ENCODE measurements around the gene TMED1. TPM values are rescaled to one million over a fixed set of nuclear protein-coding genes. Genes with fewer than 3 reads are reported as not detected.

Gene TMED1
- total and polyA plus RNA-seq, 2 of the 4 experiments (the other 2 are of a cell fraction): 37.6 to 41.4 TPM

DNA sequence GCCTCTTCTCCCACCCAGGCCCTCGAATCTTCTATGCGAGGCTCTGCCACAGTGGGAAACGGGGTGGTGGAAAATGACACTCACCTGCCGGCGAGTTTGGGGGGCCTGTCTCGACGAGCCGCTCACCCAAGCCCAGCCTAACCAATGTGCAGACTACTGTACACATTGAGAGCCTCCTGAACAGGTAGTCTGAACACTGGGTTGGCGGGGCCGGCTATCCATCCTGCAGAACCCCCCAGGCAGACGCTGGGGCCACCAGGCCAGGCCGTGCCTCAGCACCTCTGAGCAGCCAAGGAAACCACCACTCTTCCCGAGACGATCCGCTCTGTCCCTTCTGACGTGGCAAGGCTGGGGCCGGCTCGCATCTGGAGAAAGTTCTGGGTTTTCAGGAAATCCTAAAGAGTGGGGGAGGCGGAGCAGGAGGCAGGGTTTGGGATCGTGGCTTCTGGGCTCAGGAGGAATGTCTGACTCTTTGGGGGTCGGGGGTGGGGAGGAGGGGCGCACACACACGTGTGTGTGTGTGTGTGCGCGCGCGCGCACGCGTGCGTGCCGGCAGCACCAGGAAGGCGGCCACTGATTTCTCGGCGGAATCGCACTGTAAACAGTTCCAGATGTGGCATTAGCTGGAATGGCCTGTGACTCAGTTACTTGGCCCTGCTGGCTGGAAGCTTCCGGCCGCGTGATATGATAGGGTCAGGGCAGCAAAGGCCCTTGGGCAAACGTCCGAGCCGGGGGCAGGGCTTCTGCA, 18.5 kb downstream of the TMED1 start (continued):
- TF ChIP-seq RCOR1 (IDR thresholded peaks at IDR 0.05; ENCODE audit: insufficient replicate concordance, low read length) (peak; percentile 30), NFE2L2 (IDR thresholded peaks at IDR 0.05; ENCODE audit: low read depth, low read length) (peak; percentile 22; the same call in 1 of the 2 replicates)

DNA sequence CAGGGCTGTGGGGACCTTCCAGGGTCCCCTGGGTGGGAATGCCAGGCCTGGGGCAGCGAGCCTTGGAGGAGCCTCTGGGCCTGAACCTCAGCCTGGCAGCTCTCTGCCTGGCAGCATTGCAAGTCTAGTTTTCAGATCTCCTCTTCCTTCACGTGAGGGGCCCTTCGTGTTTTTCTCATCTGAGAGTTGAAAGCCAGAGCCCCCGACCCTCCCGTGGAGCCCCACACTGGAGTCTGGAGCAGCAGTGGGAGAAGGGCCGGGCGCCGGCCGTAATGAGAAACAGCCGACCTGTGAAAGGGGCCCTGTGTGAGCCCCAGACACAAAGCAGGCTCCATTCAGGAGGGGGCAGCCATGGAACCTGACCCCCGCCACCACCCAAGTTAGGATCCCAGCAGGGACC, 19.3 kb downstream of the TMED1 start:
- H3K4me3 ChIP-seq (ENCODE audit: insufficient read depth, low read depth, low read length): peak overlapping the region; percentile 63
- ATAC-seq (ENCODE audit: low read depth): no peak
- peak overlapping the region; percentile 98 for H3K27ac ChIP-seq (ENCODE audit: insufficient read depth, low read length)
- H3K4me1 ChIP-seq (ENCODE audit: control insufficient read depth, insufficient read depth, low read length): peaks cover 33% of the 10 kb centered on the region
- H2BK120ac ChIP-seq (ENCODE audit: low read depth, low read length): peak overlapping the region; percentile 82
- peak overlapping the region; percentile 98 for H3K14ac ChIP-seq (replicated peaks; ENCODE audit: low read depth, low read length)
- H3K36me3 ChIP-seq (ENCODE audit: control insufficient read depth, insufficient read depth, low read length): peaks cover 52% of the 10 kb centered on the region
- in situ Hi-C loops (cut with MboI; ENCODE audit: low sequenced_read_pairs) (no loop called here), intact Hi-C loops (cut with micrococcal nuclease) (loop anchor here (1.0 kb wide), 1 partner anchor 99 kb away; no protein-coding TSS in a partner anchor), dilution Hi-C loops (cut with HindIII; ENCODE audit: low sequenced_read_pairs, unreplicated experiment) (no loop called here)
- H3K4me2 ChIP-seq (ENCODE audit: low read depth, low read length): peak overlapping the region; percentile 96
- H4K8ac ChIP-seq (ENCODE audit: low read depth in 2 of 2, low read length in 2 of 2): peak overlapping the region; percentile 91 to 97
- H4K91ac ChIP-seq (ENCODE audit: insufficient read depth, low read depth, low read length): peak overlapping the region; percentile 98
- no TSS peak for BruUV-seq (replicated peaks)
- ChIA-PET CTCF (no interaction called here), POLR2A (ENCODE audit: unreplicated experiment) (no interaction called here)
- no peaks in the 10 kb centered on the region for H3K27me3 ChIP-seq (ENCODE audit: control insufficient read depth, insufficient read depth, low read length)
- H4K20me1 ChIP-seq (ENCODE audit: insufficient read depth, low read length): peaks cover 3% of the 10 kb centered on the region
- DNase-seq: no peak
- peak overlapping the region; percentile 99 for H2AK5ac ChIP-seq (ENCODE audit: low read depth, low read length)
- H3K56ac ChIP-seq (ENCODE audit: extremely low read depth, insufficient read depth, low read length): peak overlapping the region; percentile 97
- H3K9ac ChIP-seq (ENCODE audit: low read depth, low read length): peak overlapping the region; percentile 94
- peak overlapping the region; percentile 100 for H2AK9ac ChIP-seq (replicated peaks; ENCODE audit: low read depth, low read length, poor library complexity)
- peak overlapping the region; percentile 99 for H3K4ac ChIP-seq (ENCODE audit: low read depth, low read length)
- H3K9me1 ChIP-seq (ENCODE audit: insufficient read depth, low read length): peaks cover 24% of the 10 kb centered on the region
- peak overlapping the region; percentile 54 for H3K18ac ChIP-seq (ENCODE audit: low read depth, low read length)
- peak overlapping the region; percentile 69 for H4K5ac ChIP-seq (ENCODE audit: low read depth, low read length)
- TF ChIP-seq, protein P1, sequence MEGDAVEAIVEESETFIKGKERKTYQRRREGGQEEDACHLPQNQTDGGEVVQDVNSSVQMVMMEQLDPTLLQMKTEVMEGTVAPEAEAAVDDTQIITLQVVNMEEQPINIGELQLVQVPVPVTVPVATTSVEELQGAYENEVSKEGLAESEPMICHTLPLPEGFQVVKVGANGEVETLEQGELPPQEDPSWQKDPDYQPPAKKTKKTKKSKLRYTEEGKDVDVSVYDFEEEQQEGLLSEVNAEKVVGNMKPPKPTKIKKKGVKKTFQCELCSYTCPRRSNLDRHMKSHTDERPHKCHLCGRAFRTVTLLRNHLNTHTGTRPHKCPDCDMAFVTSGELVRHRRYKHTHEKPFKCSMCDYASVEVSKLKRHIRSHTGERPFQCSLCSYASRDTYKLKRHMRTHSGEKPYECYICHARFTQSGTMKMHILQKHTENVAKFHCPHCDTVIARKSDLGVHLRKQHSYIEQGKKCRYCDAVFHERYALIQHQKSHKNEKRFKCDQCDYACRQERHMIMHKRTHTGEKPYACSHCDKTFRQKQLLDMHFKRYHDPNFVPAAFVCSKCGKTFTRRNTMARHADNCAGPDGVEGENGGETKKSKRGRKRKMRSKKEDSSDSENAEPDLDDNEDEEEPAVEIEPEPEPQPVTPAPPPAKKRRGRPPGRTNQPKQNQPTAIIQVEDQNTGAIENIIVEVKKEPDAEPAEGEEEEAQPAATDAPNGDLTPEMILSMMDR (conservative IDR thresholded peaks at IDR 0.05; ENCODE audit: low read depth, low read length): no peak
- TF ChIP-seq RAD21 (IDR thresholded peaks at IDR 0.05; ENCODE audit: low read length) (no peak), NFE2L2 (IDR thresholded peaks at IDR 0.05; ENCODE audit: low read depth, low read length) (no peak)
- peak overlapping the region; percentile 36 for H2BK20ac ChIP-seq (ENCODE audit: low read depth, low read length)
- WGBS, 2 experiments (ENCODE audit: extremely low coverage in 2 of 2, insufficient read length in 1 of 2): 8% methylated on average over 7 of the region's 11 CpGs; no CpG with 5 or more reads in 1 of the 2 experiments
- H3K23ac ChIP-seq (ENCODE audit: low read depth, low read length): peak overlapping the region; percentile 95
- no peaks in the 10 kb centered on the region for H3K9me3 ChIP-seq (ENCODE audit: control insufficient read depth, insufficient read depth, low read length)
- H3K79me1 ChIP-seq (ENCODE audit: low read depth in 1 of 2, low read length in 2 of 2): peaks cover 26 to 83% of the 10 kb centered on the region in 2 experiments; a peak in 3 of 4 replicates
- peak overlapping the region; percentile 29 for H2AFZ ChIP-seq (replicated peaks; ENCODE audit: low read length, poor library complexity)
- H2BK5ac ChIP-seq (ENCODE audit: low read depth, low read length, poor library complexity, severe bottlenecking): peak overlapping the region; percentile 98
- H2BK15ac ChIP-seq (ENCODE audit: low read depth, low read length): peak overlapping the region; percentile 68; the same call in 2 of the 3 replicates
